Chondrocyte (in vitro differentiated cells): ENCODE measurements around the gene SLAMF1. TPM values are rescaled to one million over a fixed set of nuclear protein-coding genes. Genes with fewer than 3 reads are reported as not detected.
"Not testable (repeated sequence)": the region's sequence is repeated elsewhere in the genome, so short reads cannot be mapped to it uniquely, and the experiment has no call there.

Experiments
- DNase-seq: peaks from one replicate; pipeline ENCODE4 v3.0.0; 2021; ENCODE audit warnings: mixed read lengths, low spot score
- H3K27ac Mint-ChIP-seq: one replicate; pipeline ENCODE4 v1.8.0; 2021; ENCODE audit warnings: mild to moderate bottlenecking, moderate library complexity, mixed read lengths; ENCODE audit not compliant: unreplicated experiment
- H3K27me3 Mint-ChIP-seq: 2 replicates; pipeline ENCODE4 v1.8.0; 2021; ENCODE audit warnings: low read depth, mixed read lengths
- H3K36me3 Mint-ChIP-seq: 2 replicates; pipeline ENCODE4 v1.8.0; 2021; ENCODE audit warnings: low read depth, mixed read lengths
- H3K4me1 Mint-ChIP-seq: 2 replicates; pipeline ENCODE4 v1.8.0; 2021; ENCODE audit warnings: low read depth, mild to moderate bottlenecking, mixed read lengths
- H3K4me3 Mint-ChIP-seq: one replicate; pipeline ENCODE4 v1.8.0; 2021; ENCODE audit warnings: mild to moderate bottlenecking, moderate library complexity, mixed read lengths; ENCODE audit not compliant: unreplicated experiment
- H3K9me3 Mint-ChIP-seq: 2 replicates; pipeline ENCODE4 v1.8.0; 2021; ENCODE audit warnings: low read depth, mixed read lengths
- CTCF ChIP-seq: fragments of 200-600 bp; sonication (generic); IDR thresholded peaks from 2 replicates; pipeline ENCODE4 v1.5.0; 2021; ENCODE audit warnings: antibody characterized with exemption, mild to moderate bottlenecking, moderate library complexity
- total RNA-seq: library from RNA; stranded (reverse); gene quantifications from 3 replicates; pipeline ENCODE4 v1.2.1, GENCODE V29; 2021

The SLAMF1 gene
- total RNA-seq, 1 donor from 2014 or later: not detected

- Mint-ChIP-seq H3K4me1 (no peaks in the 10 kb centered on the region), H3K4me3 (no peak overlapping the region), H3K27ac (no peak overlapping the region)
Observed at GRCh38 chr1:160629286-160630210, 17.3 kb downstream of the SLAMF1 start.

GRCh38 chr1:160628799-160629263 lies 18.0 kb downstream of the SLAMF1 start:
- TF ChIP-seq CTCF: no peak
- Mint-ChIP-seq H3K4me3 (no peak overlapping the region), H3K36me3 (no peaks in the 10 kb centered on the region), H3K27me3 (peaks cover 4% of the 10 kb centered on the region), H3K27ac (no peak overlapping the region), H3K9me3 (no peaks in the 10 kb centered on the region), H3K4me1 (no peaks in the 10 kb centered on the region)
- DNase-seq: no peak

More at GRCh38 chr1:160629286-160630210, 17.3 kb downstream of the SLAMF1 start:
- DNase-seq: no peak
- no peak for TF ChIP-seq CTCF
- H3K27me3 Mint-ChIP-seq: peaks cover 4% of the 10 kb centered on the region
- no peaks in the 10 kb centered on the region for H3K9me3 Mint-ChIP-seq
- no peaks in the 10 kb centered on the region for H3K36me3 Mint-ChIP-seq

GRCh38 chr1:160627677-160628289 lies 19.1 kb downstream of the SLAMF1 start:
- not testable (repeated sequence) for H3K36me3 Mint-ChIP-seq, H3K4me1 Mint-ChIP-seq, H3K9me3 Mint-ChIP-seq, DNase-seq, H3K4me3 Mint-ChIP-seq, H3K27ac Mint-ChIP-seq, H3K27me3 Mint-ChIP-seq

GRCh38 chr1:160626509-160627342 lies 20.1 kb downstream of the SLAMF1 start:
- Mint-ChIP-seq H3K4me1 (no peaks in the 10 kb centered on the region), H3K27me3 (peaks cover 11% of the 10 kb centered on the region), H3K27ac (no peak overlapping the region), H3K9me3 (no peaks in the 10 kb centered on the region), H3K4me3 (no peak overlapping the region), H3K36me3 (no peaks in the 10 kb centered on the region)
- TF ChIP-seq CTCF: no peak
- no peak for DNase-seq

GRCh38 chr1:160625725-160626498 lies 20.9 kb downstream of the SLAMF1 start:
- H3K36me3 Mint-ChIP-seq: no peaks in the 10 kb centered on the region
- no peaks in the 10 kb centered on the region for H3K9me3 Mint-ChIP-seq
- TF ChIP-seq CTCF: no peak
- no peak for DNase-seq
- peaks cover 12% of the 10 kb centered on the region for H3K27me3 Mint-ChIP-seq
- H3K4me1 Mint-ChIP-seq: peaks cover 4% of the 10 kb centered on the region
- H3K27ac Mint-ChIP-seq: no peak overlapping the region
- no peak overlapping the region for H3K4me3 Mint-ChIP-seq
